B cell (primary cell): ENCODE results near the gene ZFPM1. TPM values are rescaled to one million over a fixed set of nuclear protein-coding genes. Genes with fewer than 3 reads are reported as not detected.

ENCODE experiments used
- ATAC-seq: fragments of 200-7000 bp; cut with Tn5 transposase; one replicate; pipeline ENCODE4 v1.10.0; 2021; ENCODE audit warnings: low read depth, mild to moderate bottlenecking, moderate number of reproducible peaks, moderate library complexity
- CTCF ChIA-PET: fragments of 350-600 bp; sonication (Branson Sonifier 250); formaldehyde crosslinking; loops from one replicate; lab custom pipeline; 2021; ENCODE audit warnings: antibody characterized with exemption, inconsistent platforms; lab: Charles Lee
- POLR2A ChIA-PET: fragments of 350-600 bp; sonication (Branson Sonifier 250); formaldehyde crosslinking; loops from one replicate; lab custom pipeline; 2021; ENCODE audit warnings: antibody characterized with exemption; lab: Charles Lee
- DNase-seq: peaks from one replicate; pipeline ENCODE4 v3.0.0; 2013
- H2AFZ ChIP-seq: 2 replicates; pipeline ENCODE4 v1.6.1; 2012; ENCODE audit warnings: mild to moderate bottlenecking, low read depth, low read length; ENCODE audit not compliant: insufficient read depth, poor library complexity, severe bottlenecking
- H3K27ac ChIP-seq, 2 donors: 1 replicate in 1 of 2; 2 replicates in 1 of 2; pipeline ENCODE4 v1.5.1; 2012 to 2013; ENCODE audit warnings: low read length in 2 of 2, mild to moderate bottlenecking in 2 of 2, moderate library complexity in 1 of 2
- H3K27me3 ChIP-seq, 4 experiments: fragments of 200-600 bp in 1 of 4; sonication (generic) in 1 of 4; replicated peaks in 1 of 4; 1 replicate in 2 of 4; 2 replicates in 2 of 4; pipeline versions ENCODE4 v1.6.1 to v1.7.0; 2013 to 2016; ENCODE audit warnings: low read length in 3 of 4, mild to moderate bottlenecking in 2 of 4, mixed read lengths in 1 of 4, moderate library complexity in 1 of 4; ENCODE audit not compliant: insufficient read depth in 4 of 4, control insufficient read depth in 3 of 4; ENCODE audit errors: control extremely low read depth in 1 of 4
- H3K36me3 ChIP-seq, 2 experiments: replicated peaks in 1 of 2; 1 replicate in 1 of 2; 2 replicates in 1 of 2; pipeline versions ENCODE4 v1.6.1 to v1.7.1; 2013; ENCODE audit warnings: low read length in 1 of 2; ENCODE audit not compliant: insufficient read depth in 2 of 2, control insufficient read depth in 1 of 2; ENCODE audit errors: control extremely low read depth in 1 of 2, extremely low read depth in 1 of 2
- H3K4me1 ChIP-seq, 2 donors: fragments of 200-600 bp in 1 of 2; sonication (generic) in 1 of 2; 1 replicate in 1 of 2; 2 replicates in 1 of 2; pipeline versions ENCODE4 v1.5.1 to v1.6.1; 2013 to 2017; ENCODE audit warnings: low read length in 2 of 2; ENCODE audit not compliant: control insufficient read depth in 2 of 2, insufficient read depth in 2 of 2
- H3K4me2 ChIP-seq: replicated peaks from 2 replicates; pipeline ENCODE3; 2012; ENCODE audit warnings: mild to moderate bottlenecking, low read depth, low read length; ENCODE audit not compliant: poor library complexity, severe bottlenecking
- H3K4me3 ChIP-seq, 5 experiments: fragments of 200-600 bp in 1 of 5; sonication (generic) in 1 of 5; 1 replicate in 3 of 5; 2 replicates in 2 of 5; pipeline versions ENCODE4 v1.5.1 to v1.7.0; 2011 to 2016; ENCODE audit warnings: low read length in 4 of 5, mild to moderate bottlenecking in 4 of 5, low read depth in 2 of 5, control low read depth in 1 of 5, moderate library complexity in 1 of 5; ENCODE audit not compliant: insufficient read depth in 1 of 5; ENCODE audit errors: control extremely low read depth in 1 of 5, extremely low read depth in 1 of 5
- H3K79me2 ChIP-seq: fragments of 200-600 bp; sonication (generic); one replicate; pipeline ENCODE4 v1.6.0; 2016; ENCODE audit warnings: low read length; ENCODE audit not compliant: control insufficient read depth, insufficient read depth
- H3K9ac ChIP-seq: fragments of 200-600 bp; sonication (generic); 2 replicates; pipeline ENCODE4 v1.6.1; 2017; ENCODE audit warnings: mild to moderate bottlenecking, low read length, moderate library complexity
- H3K9me3 ChIP-seq, 3 donors: one replicate each; pipeline versions ENCODE4 v1.6.1 to v1.7.1; 2013; ENCODE audit warnings: low read length in 2 of 3; ENCODE audit not compliant: control insufficient read depth in 2 of 3, insufficient read depth in 1 of 3; ENCODE audit errors: control extremely low read depth in 1 of 3
- H4K20me1 ChIP-seq: 2 replicates; pipeline ENCODE4 v1.6.0; 2012; ENCODE audit warnings: mild to moderate bottlenecking, low read length; ENCODE audit not compliant: insufficient read depth, control insufficient read depth, poor library complexity, severe bottlenecking
- H3K27ac Mint-ChIP-seq: one replicate; pipeline ENCODE4 v1.8.0; 2021; ENCODE audit warnings: mixed read lengths
- H3K27me3 Mint-ChIP-seq: one replicate; pipeline ENCODE4 v1.8.0; 2021; ENCODE audit warnings: mixed read lengths
- H3K4me1 Mint-ChIP-seq: one replicate; pipeline ENCODE4 v1.8.0; 2021; ENCODE audit warnings: mixed read lengths
- H3K4me3 Mint-ChIP-seq: one replicate; pipeline ENCODE4 v1.8.0; 2021; ENCODE audit warnings: mixed read lengths
- H3K9me3 Mint-ChIP-seq: one replicate; pipeline ENCODE4 v1.8.0; 2022; ENCODE audit warnings: mixed read lengths; ENCODE audit not compliant: insufficient read depth
- EZH2 ChIP-seq: IDR thresholded peaks from 2 replicates; pipeline ENCODE4 v1.6.1; 2012; ENCODE audit warnings: borderline replicate concordance, low read depth, mild to moderate bottlenecking, moderate library complexity, low read length; ENCODE audit not compliant: insufficient read depth, poor library complexity, severe bottlenecking
- WGBS: methylation state at CpG from one replicate; pipeline ENCODE4 v1.1.5; 2013; ENCODE audit warnings: missing lambda C conversion rate; ENCODE audit not compliant: insufficient coverage; 5-methylcytosine and 5-hydroxymethylcytosine counted together
- intact Hi-C: fragments of 100-400 bp; cut with micrococcal nuclease; formaldehyde crosslinking; loops from one replicate; pipeline ENCODE4 v1.10.0; 2022
- polyA plus RNA-seq: library from polyadenylated mRNA; depleted of rRNA; stranded (reverse); fragments of >200 nt; gene quantifications from 2 replicates; pipeline ENCODE4 v1.2.3, GENCODE V29; 2012
- total RNA-seq, 2 donors: library from RNA; stranded (reverse); fragments of 120-200 nt in 1 of 2; gene quantifications; 1 replicate in 1 of 2; 2 replicates in 1 of 2; pipeline versions ENCODE4 v1.2.3 to v1.2.4, GENCODE V29; 2013 to 2022
- TF ChIP-seq, protein P1 (sequence below): fragments of 200-600 bp; IDR thresholded peaks from one replicate; pipeline ENCODE4 v1.8.0; 2022; ENCODE audit warnings: antibody characterized with exemption, mild to moderate bottlenecking

The ZFPM1 gene
- total and polyA plus RNA-seq, 2 donors (not counting 1 experiment from before 2014, with no cell fraction given) = 4.3 to 34.6 TPM

DNA sequence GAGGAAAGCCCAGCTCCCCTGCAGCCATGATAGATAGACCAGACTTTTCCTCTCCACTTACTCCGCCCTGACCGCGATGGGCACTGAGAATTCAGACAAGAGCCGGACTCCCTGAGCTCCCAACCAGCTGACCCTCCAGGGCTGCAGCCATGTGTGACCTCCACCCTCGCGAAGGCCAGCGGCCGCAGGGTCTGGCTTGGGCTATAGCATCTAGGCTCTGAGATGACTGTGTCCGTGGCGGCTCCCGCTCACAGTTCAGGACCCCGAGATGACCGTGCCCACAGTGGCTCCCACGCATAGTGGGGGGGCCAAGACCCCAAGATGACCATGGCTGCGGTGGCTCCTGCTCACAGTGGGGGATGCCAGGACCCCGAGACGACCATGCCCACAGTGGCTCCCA lies 18.0 kb downstream of the ZFPM1 start:
- H3K4me2 ChIP-seq = no peak overlapping the region
- H3K9me3 ChIP-seq = no peaks in the 10 kb centered on the region
- H3K4me1 ChIP-seq = peaks cover 29 to 52% of the 10 kb centered on the region in 2 donors
- no peak overlapping the region for H3K9ac ChIP-seq
- H3K36me3 ChIP-seq = no peaks in the 10 kb centered on the region
- H3K27me3 ChIP-seq = no peaks in the 10 kb centered on the region
- TF ChIP-seq, protein P1, sequence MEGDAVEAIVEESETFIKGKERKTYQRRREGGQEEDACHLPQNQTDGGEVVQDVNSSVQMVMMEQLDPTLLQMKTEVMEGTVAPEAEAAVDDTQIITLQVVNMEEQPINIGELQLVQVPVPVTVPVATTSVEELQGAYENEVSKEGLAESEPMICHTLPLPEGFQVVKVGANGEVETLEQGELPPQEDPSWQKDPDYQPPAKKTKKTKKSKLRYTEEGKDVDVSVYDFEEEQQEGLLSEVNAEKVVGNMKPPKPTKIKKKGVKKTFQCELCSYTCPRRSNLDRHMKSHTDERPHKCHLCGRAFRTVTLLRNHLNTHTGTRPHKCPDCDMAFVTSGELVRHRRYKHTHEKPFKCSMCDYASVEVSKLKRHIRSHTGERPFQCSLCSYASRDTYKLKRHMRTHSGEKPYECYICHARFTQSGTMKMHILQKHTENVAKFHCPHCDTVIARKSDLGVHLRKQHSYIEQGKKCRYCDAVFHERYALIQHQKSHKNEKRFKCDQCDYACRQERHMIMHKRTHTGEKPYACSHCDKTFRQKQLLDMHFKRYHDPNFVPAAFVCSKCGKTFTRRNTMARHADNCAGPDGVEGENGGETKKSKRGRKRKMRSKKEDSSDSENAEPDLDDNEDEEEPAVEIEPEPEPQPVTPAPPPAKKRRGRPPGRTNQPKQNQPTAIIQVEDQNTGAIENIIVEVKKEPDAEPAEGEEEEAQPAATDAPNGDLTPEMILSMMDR = no peak
- no peak for TF ChIP-seq EZH2
- intact Hi-C loops = no loop called here
- ATAC-seq (no peak), DNase-seq (no peak)
- Mint-ChIP-seq H3K27me3 (no peaks in the 10 kb centered on the region), H3K27ac (no peak overlapping the region), H3K4me3 (no peak overlapping the region), H3K9me3 (no peaks in the 10 kb centered on the region), H3K4me1 (peaks cover 39% of the 10 kb centered on the region)
- CTCF ChIA-PET = no interaction called here
- POLR2A ChIA-PET = interaction anchor here (0.5 kb wide), 1 partner anchor 141 kb away, joined by 5 read pairs; no protein-coding TSS in a partner anchor
- no peak overlapping the region for H3K4me3 ChIP-seq
- H2AFZ ChIP-seq = no peak overlapping the region
- H4K20me1 ChIP-seq = peaks cover 31% of the 10 kb centered on the region
- WGBS = 99% methylated on average over 17 of the region's 17 CpGs
- H3K27ac ChIP-seq = no peak overlapping the region
- peaks cover 33% of the 10 kb centered on the region for H3K79me2 ChIP-seq

DNA sequence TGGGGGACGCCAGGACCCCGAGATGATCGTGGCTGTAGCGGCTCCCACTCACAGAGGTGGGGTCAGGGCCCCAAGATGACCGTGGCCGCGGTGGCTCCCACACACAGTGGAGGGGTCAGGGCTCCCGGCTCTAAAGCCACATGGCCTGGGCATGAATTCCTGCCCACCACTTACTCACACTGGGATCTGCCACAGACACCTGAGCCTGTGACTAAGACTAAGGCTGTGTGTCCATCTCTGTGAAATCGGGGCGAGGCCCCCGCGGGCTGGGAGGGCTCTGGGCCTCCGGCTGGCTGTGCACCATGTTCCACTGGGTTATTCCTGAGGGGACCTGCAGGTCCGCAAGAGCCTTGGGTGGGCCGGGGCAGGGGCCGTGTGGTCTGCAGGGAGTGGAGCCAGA lies 18.5 kb downstream of the ZFPM1 start:
- POLR2A ChIA-PET = interaction anchor here (0.5 kb wide), 1 partner anchor 141 kb away, joined by 5 read pairs; no protein-coding TSS in a partner anchor
- Histone ChIP-seq H3K27me3 (no peaks in the 10 kb centered on the region), H3K9me3 (no peaks in the 10 kb centered on the region), H3K4me3 (no peak overlapping the region), H3K9ac (no peak overlapping the region), H3K27ac (no peak overlapping the region), H2AFZ (no peak overlapping the region), H3K4me1 (peaks cover 25 to 48% of the 10 kb centered on the region in 2 donors), H3K79me2 (peaks cover 30% of the 10 kb centered on the region), H3K4me2 (no peak overlapping the region), H3K36me3 (no peaks in the 10 kb centered on the region), H4K20me1 (peaks cover 27% of the 10 kb centered on the region)
- Mint-ChIP-seq H3K27ac (no peak overlapping the region), H3K9me3 (no peaks in the 10 kb centered on the region), H3K4me3 (no peak overlapping the region), H3K27me3 (no peaks in the 10 kb centered on the region), H3K4me1 (peaks cover 36% of the 10 kb centered on the region)
- intact Hi-C loops = no loop called here
- no peak for TF ChIP-seq EZH2
- TF ChIP-seq, protein P1 = no peak
- WGBS = 98% methylated on average over 16 of the region's 16 CpGs
- DNase-seq (no peak), ATAC-seq (no peak)
- CTCF ChIA-PET = no interaction called here
